Activated CD8-positive, alpha-beta memory T cell treated with anti-CD3 and anti-CD28 coated beads, Interleukin-2, amount 50 U/mL, for 24 hours (primary cell): Measurements from ENCODE around the gene FGD2.

Experiments
- DNase-seq: peaks from one replicate; pipeline ENCODE4 v3.0.0-alpha.2; 2020; ENCODE audit errors: extremely low read depth

The FGD2 gene

DNA sequence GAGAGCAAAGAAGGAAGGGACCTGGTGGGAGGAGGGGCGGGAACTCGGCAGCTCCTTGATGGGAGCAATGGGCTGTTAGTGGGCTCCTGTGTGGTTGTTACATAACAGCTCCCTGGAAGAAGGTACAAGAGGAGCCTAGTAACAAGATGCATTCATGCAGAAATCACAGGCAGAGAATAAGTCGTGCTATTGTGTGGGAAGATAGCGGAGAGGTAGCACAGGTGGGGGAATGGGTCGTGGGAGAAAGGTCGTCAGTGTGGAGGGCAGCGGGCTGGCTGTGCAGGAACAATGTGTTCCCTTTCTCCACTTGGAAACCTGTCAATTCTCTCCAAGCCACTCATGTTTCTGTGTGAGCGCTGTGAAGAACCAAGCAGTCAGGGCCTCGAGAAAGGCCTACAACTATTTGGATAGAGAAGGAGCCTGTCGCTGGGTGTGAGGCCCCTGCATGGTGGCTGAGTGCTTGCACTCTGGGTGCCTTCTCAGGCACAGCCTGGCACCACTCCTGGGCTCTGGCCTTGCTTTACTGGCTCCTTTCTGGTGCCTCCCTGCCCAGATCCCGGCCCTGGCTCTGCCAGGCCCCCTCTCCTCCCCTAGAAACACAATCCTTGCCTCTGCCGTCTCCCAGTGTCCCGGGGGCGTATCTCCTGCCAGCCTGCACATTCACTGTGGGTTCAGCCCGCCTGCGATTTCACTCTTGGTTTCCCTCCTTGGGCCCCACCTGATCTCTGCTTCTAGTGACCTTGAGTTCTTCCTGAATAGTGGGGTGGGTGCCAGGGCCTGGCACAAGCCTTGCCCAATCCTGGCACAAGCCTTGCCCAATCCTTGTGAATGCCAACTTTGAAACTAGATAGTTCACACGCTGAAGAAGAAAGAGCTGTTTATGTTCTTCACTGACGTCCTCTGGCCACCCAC, 7.4 kb upstream of the FGD2 start:
- no peak for DNase-seq

DNA sequence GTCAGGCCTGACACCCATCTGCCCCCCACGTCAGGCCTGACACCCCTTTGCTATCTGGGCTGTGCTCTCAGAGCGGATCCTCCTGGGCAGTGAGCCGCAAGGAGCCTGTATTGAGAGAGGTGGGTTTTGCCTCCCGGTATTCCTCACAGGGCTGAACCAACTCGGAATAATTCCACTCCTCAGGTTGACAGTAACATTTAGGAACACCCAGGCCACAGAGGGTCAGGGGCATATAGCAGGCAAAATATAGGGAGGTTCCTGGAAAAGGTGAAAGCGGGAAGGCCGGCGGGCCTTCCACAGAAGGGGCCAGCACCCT, 6.8 kb upstream of the FGD2 start:
- DNase-seq = no peak

DNA sequence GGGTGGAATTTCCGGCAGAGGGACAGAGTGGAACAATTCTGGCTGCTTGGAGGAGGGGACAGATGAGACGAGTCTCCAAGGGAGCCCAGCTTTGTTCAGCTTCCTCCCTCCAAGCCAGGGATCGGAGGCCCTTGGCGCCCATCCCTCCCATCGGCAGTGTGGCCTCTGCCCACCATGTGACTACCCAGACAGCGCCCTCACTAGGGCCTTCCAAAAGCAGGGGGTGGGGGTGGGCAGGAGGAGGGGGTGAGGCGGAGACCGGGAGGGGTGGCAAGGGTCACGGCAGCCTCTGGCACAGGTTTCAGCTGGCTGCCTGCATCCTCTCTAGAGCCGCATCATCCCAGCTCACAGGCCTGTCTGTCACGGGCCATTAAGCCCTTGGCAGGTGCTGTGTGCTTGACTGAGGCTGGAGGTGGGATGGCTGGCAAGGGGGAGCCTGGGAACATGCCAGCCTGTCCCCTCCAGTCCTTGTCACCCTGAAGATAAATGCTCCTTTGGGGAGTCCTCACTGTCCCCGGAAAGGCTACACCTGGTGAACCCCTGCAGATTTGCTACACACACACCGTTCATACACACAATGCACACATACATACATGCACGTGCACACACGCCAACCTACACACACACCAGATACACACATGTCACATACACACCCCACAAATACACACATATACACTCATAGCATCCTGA, 6.2 kb upstream of the FGD2 start:
- no peak for DNase-seq

DNA sequence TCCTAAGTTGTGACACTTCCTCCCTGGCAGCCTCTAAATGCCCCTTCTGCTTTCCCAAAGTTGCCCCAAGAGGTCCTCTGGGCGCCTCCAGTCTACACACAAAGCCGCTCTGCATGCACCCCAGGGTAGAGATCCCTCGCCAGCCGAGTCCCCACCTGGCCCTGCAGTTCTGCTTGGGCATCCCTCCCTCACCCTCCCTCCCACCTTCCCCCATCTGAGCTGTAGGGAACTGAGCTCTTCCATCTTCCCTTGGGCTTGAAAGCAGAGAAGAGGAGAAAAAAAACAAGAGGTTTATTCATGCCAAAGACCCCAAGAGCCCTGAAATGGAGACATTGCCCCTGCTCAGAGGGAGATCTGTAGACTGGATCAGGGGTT, 5.7 kb upstream of the FGD2 start:
- DNase-seq = no peak

DNA sequence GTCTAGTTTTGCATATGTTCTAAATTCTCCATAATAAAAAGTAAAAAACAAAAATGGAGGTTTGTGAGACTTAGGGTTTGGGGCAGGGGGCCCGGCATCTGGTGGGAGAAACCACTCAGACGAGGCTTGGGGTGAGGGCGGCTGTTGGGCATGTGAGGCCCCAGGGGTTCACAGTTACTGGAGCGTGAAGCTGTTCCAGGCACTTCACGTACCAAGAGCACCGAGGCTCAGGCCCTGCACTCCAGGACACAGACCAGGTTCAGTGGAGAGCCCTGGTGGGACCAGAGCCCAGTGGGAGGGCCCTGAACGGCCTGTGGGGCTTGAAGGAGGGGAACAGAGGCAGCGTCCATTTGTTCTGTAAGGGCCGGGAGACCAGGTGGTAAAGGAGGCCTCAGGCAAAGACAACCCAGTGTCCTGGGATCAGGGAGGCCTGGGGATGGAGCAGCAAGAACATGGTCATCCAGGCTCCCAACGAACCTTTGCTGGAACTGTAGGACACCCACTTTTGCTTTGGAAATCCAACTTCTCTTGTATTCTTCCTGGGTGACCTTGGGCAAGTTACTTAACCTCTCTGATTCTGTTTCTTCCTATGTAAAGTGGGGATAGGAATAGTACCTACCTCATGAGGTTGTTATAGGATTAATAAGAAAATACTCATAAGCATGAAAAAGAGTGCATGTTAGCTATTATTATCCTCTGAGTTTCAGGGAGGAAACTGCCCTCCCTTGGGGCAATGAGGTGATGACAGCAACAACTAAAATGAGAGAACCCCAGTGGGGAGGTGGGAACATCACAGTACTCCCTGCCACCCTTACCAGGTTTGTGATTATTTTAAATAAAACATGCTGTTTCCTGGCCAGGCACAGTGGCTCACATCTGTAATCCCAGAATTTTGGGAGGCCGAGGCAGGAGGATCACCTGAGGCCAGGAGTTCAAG, 1.1 kb upstream of the FGD2 start:
- DNase-seq = no peak

DNA sequence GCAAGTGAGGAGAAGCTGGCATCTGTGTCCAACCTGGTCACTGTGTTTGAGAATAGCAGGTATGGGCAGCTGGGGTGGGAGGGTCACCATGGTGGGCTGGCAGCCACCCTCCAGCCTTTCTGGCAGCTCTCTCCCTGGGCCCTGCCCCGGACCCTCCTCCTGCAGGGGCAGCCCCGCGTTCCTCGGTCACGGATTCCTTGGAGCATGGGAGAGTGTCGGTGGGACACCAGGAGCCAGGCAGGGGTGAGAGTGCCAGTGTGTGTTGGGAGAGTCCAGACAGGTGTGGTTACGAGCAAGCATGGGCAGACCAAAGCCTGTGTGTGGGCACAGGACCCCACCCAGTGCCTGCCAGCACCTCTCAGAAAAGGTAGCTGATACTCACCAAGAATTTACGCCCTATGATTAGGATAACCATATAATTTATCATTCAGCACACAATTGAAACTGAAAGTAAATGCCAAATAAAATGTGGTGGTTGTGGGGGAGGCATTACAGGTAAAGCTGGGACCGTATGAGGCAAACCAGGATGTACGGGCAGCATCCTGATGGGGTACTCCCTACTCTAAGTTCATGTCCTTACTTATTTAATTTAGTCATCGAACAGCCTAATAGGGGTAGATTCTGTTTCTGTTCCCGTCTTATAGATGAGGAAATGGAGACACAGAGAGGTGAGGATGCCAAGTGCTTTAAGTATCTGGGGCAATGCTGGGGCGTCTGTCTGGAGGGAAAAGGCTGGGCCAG, 542 bp downstream of the FGD2 start:
- DNase-seq = no peak

DNA sequence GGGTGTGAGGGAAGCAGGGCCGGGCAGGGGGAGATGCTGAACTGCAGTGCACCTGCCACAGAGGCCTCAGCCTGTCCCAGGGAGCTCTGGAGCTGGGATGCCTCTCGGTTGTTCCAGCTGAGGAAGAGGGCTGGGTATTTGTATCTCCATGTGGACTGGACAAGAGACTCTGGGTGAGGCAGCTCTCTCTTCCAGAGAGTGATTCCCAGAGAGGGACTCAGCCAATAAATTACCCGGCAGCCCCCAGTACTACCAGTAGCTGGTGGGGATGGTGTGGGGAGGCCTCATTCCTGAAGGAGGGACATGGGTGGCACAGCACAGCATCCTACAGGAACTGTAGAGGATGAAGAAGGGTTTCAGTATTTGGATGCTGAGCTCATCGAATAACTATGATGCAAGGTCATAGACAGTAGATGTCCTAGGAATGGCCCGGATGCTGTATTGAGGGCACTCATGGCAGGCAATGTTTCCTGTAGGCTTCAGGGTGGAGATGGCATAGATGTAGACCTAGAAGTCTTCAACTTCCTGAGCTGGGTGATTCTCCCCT, 1.4 kb downstream of the FGD2 start:
- DNase-seq = no peak

DNA sequence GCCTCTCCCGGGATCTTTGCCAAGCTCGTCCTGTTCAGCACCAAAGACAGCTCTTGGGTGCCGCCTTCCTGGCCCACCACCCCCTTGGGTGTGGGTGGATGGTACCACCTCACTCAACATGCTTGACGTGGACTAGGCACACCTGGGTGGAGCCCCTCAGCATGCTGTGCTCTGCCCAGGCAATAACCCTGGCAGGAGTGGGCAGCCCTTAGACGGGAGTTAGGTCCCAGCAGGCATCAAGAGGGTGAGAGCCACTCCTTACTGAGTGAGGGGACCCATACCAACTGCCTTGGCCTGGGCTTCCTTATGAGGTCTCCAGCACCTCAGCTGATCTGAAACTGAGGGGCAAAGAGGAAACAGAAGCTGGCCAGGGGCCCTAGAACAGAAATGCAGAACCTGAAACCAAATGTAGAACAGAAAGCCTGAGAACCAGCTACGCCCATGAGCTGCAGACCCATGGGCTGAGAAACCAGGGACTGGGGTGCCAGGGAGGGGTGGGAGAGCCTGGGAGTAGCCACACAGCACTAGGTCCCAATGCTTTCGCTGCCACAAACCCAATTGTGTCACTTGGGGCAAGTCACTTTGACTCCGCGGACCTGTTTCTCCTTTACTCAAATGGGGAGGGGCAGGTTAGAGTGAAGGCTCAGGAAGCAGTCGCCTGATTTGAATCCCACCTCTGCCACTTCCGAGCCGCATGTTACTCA, 2.0 kb downstream of the FGD2 start:
- DNase-seq = no peak

DNA sequence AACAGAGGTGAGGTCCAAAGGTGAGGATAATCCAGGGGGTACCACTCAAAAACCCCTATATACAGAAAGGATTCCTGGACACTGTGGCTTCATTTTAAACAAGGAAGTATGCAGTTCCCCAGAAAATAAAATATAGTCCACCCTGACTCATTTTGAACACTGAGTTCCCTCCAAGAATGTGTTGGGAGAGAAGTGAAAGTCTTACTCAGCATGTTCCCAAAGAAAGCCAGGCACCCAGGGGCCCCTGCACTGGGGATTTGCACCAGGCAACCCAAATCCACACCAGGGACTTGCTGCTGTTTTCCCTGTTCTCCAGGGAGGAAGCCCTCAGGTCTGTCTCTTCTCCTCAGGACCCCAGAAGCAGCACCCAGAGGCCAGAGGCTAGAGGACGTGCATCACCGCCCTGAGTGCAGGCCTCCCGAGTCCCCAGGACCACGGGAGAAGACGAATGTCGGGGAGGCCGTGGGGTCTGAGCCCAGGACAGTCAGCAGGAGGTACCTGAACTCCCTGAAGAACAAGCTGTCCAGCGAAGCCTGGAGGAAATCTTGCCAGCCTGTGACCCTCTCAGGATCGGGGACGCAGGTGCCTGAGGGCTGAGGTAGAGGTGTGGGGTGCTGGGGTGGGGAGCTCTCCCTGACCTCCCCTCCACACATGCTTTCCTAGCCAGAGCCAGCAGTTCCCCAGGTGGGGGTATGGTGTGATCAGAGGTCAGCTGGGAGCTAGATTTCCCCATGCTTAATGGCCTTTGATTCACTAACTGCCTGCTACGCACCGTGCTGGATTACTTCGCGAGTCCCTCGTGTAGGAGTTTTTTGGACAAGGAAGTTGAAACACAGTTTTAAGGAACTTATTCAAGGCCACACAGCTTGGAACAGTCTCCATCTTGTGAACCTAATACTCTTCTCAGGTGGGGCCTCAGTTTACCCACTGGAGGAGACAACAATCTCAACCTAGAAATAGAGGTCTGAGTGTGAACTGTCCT, 3.3 kb downstream of the FGD2 start:
- no peak for DNase-seq

DNA sequence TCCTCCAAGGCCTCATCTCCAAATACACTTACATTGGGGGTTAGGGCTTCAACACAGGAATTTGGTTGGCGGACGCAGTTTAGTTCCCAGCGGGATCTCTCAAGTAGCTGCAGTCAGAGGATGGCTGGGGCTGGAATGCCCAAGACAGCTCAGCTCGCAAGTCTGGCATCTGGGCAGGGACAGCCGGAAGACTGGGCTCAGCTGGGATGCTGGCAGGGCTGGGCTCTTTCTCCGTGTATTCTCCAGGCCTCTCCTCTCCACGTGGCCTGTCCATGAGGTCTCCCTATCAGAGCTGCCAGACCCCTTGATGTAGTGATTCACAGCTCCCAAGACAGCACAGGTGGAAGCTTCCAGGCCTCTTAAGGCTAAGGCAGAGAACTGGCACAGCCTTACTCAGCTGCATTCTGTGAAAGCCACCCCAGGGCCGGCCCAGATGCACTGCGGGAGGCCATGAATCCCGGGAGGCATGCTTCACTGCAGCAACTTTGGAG, 5.0 kb downstream of the FGD2 start:
- DNase-seq = no peak

DNA sequence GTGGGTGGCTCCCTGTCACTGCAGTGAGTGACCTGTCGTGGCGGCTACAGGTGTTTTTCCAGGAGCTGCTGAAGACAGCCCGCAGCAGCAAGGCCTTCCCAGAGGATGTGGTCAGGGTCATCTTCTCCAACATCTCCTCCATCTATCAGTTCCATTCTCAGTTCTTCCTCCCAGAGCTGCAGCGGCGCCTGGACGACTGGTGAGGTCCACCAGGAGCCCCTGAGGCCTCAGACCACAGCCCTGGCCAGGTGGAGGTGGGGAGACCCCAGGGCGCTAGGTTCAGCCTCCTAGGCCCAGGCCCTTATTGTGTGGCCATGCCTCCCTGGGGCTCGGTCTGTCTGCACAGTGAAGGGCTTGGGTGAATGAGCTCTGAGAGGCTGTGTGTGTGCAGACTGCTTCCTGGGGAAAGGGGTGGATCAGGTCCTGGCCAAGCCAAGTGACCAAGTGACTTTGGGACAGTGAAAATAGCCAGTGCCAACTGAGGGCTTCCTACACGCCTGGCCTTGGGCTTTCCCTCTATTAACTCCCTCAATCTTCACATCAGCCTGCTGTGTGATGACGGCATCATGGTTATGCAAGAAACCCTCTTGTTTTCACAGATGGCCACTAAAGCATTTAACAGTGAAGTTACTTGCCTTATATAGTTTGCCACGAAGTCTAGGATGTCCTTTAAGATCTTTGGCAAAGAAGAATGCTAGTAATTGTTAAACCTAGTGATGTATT, 6.4 kb downstream of the FGD2 start:
- no peak for DNase-seq

DNA sequence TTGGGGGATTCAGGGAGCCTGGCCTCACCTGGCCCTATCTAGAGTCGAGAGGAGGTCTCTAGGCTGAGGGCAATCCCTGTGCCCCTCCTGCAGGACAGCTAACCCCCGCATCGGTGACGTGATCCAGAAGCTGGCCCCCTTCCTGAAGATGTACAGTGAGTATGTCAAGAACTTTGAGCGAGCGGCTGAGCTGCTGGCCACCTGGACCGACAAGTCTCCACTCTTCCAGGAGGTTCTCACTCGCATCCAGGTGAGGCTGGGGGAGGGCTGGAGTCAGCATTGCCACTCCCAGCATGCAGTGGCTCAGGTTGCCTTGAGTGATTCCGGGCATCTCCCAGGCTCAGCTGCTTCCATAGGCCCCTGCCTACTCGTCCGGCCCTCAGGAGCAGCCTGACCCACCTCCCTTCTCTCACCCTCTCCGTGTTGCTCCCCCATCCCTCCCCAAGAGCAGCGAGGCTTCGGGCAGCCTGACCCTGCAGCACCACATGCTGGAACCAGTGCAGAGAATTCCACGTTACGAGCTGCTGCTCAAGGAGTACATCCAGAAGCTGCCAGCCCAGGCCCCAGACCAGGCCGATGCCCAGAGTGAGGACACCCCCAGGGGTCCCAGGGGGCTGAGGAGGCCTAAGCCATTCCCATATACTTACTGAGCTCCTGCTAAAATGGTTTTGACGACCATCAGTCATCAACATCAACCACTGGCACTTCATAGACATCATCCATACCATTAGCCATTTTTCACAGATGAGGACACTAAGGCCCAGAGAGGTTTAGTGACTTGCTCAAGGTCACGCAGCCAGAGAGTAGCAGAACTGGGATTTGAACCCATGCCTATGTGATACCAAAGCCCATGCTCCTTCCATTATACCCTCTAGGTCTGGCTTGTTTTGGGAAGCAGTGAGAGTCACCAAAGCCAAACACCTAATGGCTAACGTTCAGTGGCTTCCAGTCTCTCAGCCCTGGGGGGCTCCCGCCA, 8.3 kb downstream of the FGD2 start:
- DNase-seq = no peak

DNA sequence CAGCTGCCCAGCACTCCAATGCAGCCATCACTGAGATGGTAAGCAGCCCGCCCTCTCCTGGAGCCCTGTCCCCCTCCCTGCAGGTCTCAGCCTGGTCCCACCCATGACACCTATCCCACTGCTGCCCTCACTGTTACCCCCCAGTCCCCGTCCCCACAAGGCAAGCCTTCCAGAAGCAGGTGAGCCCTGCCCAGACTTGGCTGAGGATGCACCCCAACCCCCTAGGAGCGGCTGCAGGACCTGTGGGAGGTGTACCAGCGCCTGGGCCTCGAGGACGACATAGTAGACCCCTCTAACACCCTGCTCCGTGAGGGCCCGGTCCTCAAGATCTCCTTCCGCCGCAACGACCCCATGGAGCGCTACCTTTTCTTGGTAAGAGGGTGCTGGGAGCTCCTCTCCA, 9.2 kb downstream of the FGD2 start:
- no peak for DNase-seq

DNA sequence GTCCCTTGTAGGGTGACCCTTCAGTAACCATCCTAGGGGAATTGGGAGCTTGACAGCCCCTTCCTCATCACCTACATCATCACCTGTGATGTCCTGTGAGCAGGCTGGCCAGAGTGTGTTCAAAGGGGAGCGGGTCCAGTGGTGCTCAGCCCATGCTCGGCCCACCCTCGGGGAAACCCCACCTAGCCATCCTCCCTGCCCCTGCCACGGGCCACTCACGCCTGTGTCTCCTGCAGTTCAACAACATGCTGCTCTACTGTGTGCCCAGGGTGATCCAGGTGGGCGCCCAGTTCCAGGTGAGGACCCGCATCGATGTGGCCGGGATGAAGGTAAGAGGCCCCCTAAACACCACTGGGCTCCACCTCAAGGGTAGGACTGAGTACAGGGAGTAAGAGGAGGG, 10.1 kb downstream of the FGD2 start:
- DNase-seq = no peak

DNA sequence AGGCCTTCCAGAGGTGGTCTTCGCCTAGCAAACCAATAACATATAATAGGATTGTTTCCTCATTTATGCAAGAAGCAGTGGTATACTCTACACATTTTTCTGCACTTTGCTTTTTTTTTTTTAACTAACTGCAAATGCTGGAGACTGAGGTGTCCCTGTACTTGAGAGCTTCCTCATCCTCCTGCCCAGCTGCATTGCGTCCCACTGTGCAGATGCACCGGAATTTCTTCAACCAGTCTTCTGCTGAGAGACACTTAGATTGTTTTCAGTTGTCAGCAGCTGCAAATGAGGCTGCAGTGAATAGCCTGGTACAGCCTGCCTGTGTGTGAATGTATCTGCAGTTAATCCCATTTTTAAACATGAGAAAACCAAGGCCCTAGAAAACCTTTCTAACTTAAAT, 11.5 kb downstream of the FGD2 start:
- no peak for DNase-seq

DNA sequence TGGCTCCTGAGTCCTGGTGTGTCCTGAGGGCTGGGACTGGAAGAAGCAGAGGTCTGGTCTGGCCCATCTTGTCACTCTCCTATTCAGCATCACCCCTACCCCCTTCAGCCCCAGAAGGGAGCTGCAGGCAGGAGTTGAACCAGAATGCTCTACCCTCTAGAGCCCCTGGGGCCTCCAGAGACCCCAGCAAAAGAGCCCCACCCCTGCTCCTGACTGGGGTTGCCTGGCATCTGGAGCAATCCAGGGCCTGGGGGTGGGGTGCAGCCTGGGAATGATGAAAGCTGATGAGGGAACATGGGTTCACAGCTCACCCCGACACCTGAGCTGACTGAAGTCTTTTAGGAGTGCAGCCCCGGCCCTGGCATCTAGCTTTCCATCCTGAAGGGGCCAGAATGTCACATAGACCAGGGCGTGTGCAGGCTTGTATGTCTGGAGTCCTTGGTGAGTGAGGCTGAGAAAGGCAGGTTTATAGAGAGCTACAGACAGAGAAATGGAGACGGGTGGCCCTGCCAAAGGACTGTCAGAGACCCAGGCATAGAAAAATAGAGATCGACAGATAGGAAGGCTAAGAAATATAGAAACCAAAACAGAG, 12.2 kb downstream of the FGD2 start:
- DNase-seq = no peak
